ENCODE data around the gene MEX3D.

DNA sequence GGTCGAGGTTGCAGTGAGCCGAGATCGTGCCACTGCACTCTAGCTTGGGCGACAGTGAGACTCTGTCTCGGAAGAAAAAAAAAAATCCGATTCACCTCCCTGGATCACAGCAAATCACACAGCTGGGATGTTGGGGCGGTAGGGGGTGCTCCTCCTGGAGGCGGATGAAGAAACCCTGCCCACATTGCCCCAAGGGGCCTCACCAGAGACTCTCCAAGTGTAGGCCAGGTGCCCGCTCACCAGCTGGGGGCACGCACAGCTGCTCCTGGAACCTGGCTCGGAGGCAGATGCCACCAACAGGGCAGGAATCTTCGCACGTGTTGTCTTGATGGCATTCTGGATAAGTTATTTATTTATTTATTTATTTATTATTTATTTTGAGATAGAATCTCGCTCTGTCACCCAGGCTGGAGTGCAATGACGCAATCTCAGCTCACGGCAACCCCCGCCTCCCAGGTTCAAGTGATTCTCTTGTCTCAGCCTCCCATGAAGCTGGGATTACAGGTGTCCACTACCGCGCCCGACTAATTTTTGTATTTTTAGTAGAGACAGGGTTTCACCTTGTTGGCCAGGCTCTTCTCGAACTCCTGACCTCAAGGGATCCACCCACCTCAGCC lies 34.1 kb upstream of the MEX3D start:
- TF ChIP-seq, protein P1, sequence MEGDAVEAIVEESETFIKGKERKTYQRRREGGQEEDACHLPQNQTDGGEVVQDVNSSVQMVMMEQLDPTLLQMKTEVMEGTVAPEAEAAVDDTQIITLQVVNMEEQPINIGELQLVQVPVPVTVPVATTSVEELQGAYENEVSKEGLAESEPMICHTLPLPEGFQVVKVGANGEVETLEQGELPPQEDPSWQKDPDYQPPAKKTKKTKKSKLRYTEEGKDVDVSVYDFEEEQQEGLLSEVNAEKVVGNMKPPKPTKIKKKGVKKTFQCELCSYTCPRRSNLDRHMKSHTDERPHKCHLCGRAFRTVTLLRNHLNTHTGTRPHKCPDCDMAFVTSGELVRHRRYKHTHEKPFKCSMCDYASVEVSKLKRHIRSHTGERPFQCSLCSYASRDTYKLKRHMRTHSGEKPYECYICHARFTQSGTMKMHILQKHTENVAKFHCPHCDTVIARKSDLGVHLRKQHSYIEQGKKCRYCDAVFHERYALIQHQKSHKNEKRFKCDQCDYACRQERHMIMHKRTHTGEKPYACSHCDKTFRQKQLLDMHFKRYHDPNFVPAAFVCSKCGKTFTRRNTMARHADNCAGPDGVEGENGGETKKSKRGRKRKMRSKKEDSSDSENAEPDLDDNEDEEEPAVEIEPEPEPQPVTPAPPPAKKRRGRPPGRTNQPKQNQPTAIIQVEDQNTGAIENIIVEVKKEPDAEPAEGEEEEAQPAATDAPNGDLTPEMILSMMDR (IDR thresholded peaks at IDR 0.05) = no peak
- no peak for TF ChIP-seq POLR2A (IDR thresholded peaks at IDR 0.05)

All from vagina (tissue), 2 donors.